Neuronal stem cell (in vitro differentiated cells): ENCODE results near the gene RNASEL.

Source experiments
- DNase-seq: peaks from one replicate; pipeline ENCODE4 v3.0.0-alpha.2; 2013; ENCODE audit warnings: low spot score
- H2AFZ ChIP-seq: one replicate; pipeline ENCODE4 v1.6.1; 2013; ENCODE audit warnings: mild to moderate bottlenecking, low read length, inconsistent platforms
- H2AK5ac ChIP-seq: 2 replicates; pipeline ENCODE4 v1.6.1; 2013; ENCODE audit warnings: low read depth, mild to moderate bottlenecking, inconsistent platforms, low read length, moderate library complexity, mixed read lengths
- H2BK120ac ChIP-seq: 2 replicates; pipeline ENCODE4 v1.6.1; 2013; ENCODE audit warnings: low read depth, mild to moderate bottlenecking, inconsistent platforms, low read length, moderate library complexity, mixed read lengths
- H2BK12ac ChIP-seq: one replicate; pipeline ENCODE4 v1.6.1; 2013; ENCODE audit warnings: low read length, inconsistent platforms
- H2BK15ac ChIP-seq: 2 replicates; pipeline ENCODE4 v1.6.1; 2013; ENCODE audit warnings: mild to moderate bottlenecking, low read length, inconsistent platforms, mixed read lengths
- H2BK5ac ChIP-seq: one replicate; pipeline ENCODE4 v1.6.1; 2013; ENCODE audit warnings: inconsistent platforms, mild to moderate bottlenecking, low read length, moderate library complexity
- H3K14ac ChIP-seq: one replicate; pipeline ENCODE4 v1.6.1; 2013; ENCODE audit warnings: low read length, inconsistent platforms
- H3K18ac ChIP-seq: 2 replicates; pipeline ENCODE4 v1.6.1; 2013; ENCODE audit warnings: low read length, inconsistent platforms
- H3K23ac ChIP-seq: 2 replicates; pipeline ENCODE4 v1.6.1; 2013; ENCODE audit warnings: low read depth, mild to moderate bottlenecking, mixed read lengths, low read length, inconsistent platforms; ENCODE audit not compliant: poor library complexity
- H3K27ac ChIP-seq: replicated peaks from 3 replicates; pipeline ENCODE4 v1.5.1; 2013; ENCODE audit warnings: low read length, inconsistent platforms
- H3K27me3 ChIP-seq, 3 experiments: 2 replicates each; pipeline ENCODE4 v1.6.1; 2013; ENCODE audit warnings: low read length in 3 of 3, mild to moderate bottlenecking in 2 of 3, inconsistent platforms in 1 of 3, low read depth in 1 of 3, mixed read lengths in 1 of 3, moderate library complexity in 1 of 3; ENCODE audit not compliant: control insufficient read depth in 3 of 3, insufficient read depth in 3 of 3
- H3K36me3 ChIP-seq, 2 donors: replicated peaks in 1 of 2; 2 replicates each; pipeline ENCODE4 v1.6.1; 2013; ENCODE audit warnings: low read length in 2 of 2; ENCODE audit not compliant: control insufficient read depth in 2 of 2, insufficient read depth in 2 of 2
- H3K4ac ChIP-seq: 2 replicates; pipeline ENCODE4 v1.6.1; 2013; ENCODE audit warnings: inconsistent platforms, mild to moderate bottlenecking, low read length, moderate library complexity
- H3K4me1 ChIP-seq, 2 donors: 1 replicate in 1 of 2; 2 replicates in 1 of 2; pipeline ENCODE4 v1.6.1; 2013; ENCODE audit warnings: low read length in 2 of 2, low read depth in 1 of 2; ENCODE audit not compliant: control insufficient read depth in 2 of 2, insufficient read depth in 1 of 2
- H3K4me2 ChIP-seq: one replicate; pipeline ENCODE4 v1.6.1; 2013; ENCODE audit warnings: mild to moderate bottlenecking, low read length, inconsistent platforms; ENCODE audit not compliant: insufficient read depth, poor library complexity, severe bottlenecking
- H3K4me3 ChIP-seq, 2 donors: 2 replicates each; pipeline ENCODE4 v1.5.1; 2013; ENCODE audit warnings: low read length in 2 of 2, mild to moderate bottlenecking in 2 of 2, inconsistent platforms in 1 of 2, moderate library complexity in 1 of 2
- H3K79me1 ChIP-seq: one replicate; pipeline ENCODE4 v1.6.1; 2013; ENCODE audit warnings: low read depth, mild to moderate bottlenecking, inconsistent platforms, low read length, moderate library complexity
- H3K9ac ChIP-seq: one replicate; pipeline ENCODE4 v1.6.1; 2013; ENCODE audit warnings: mild to moderate bottlenecking, low read depth, low read length, inconsistent platforms; ENCODE audit not compliant: poor library complexity
- H3K9me3 ChIP-seq, 2 donors: replicated peaks in 1 of 2; 2 replicates each; pipeline versions ENCODE3 to v1.6.1; 2013; ENCODE audit warnings: low read length in 2 of 2, mild to moderate bottlenecking in 2 of 2, inconsistent platforms in 1 of 2, low read depth in 1 of 2, mixed read lengths in 1 of 2, moderate library complexity in 1 of 2; ENCODE audit not compliant: control insufficient read depth in 2 of 2, insufficient read depth in 1 of 2
- H4K8ac ChIP-seq: one replicate; pipeline ENCODE4 v1.6.1; 2013; ENCODE audit warnings: low read depth, mild to moderate bottlenecking, inconsistent platforms, low read length, moderate library complexity
- H4K91ac ChIP-seq: one replicate; pipeline ENCODE4 v1.6.1; 2013; ENCODE audit warnings: low read length, low read depth, mild to moderate bottlenecking, inconsistent platforms; ENCODE audit not compliant: poor library complexity
- WGBS, 2 donors: extraction: QIAGEN DNeasy Blood & Tissue Kit; methylation state at CpG; one replicate each; pipeline ENCODE4 v1.1.7; 2013; ENCODE audit warnings: missing lambda C conversion rate in 2 of 2, mixed read lengths in 1 of 2; ENCODE audit not compliant: insufficient read length in 2 of 2, insufficient replicate concordance in 1 of 2; ENCODE audit errors: extremely low coverage in 2 of 2; 5-methylcytosine and 5-hydroxymethylcytosine counted together

Gene RNASEL

DNA sequence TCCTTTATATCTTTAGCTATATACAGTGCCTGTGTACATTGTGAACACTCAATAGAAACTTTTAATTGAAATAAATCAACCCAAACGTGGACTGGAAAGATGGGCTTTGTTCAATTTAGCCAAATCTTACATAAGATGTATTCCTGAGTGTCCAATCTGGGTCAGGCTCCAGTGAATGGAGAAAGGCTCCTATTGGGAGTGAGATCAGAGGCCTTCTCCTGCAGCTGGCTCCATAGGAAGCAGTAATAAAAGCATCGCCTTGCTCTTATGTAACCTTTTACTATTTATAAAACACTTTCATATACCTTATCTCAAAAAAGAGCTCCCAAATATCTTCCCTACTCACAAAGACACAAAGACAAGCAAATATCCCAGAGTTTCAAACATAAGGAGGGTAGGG, 40.0 kb upstream of the RNASEL start:
- Histone ChIP-seq H3K18ac (no peak overlapping the region), H2AFZ (no peak overlapping the region), H4K91ac (no peak overlapping the region), H3K9ac (no peak overlapping the region), H3K79me1 (no peaks in the 10 kb centered on the region), H2BK5ac (no peak overlapping the region), H2AK5ac (no peak overlapping the region), H3K4me2 (no peak overlapping the region), H3K9me3 (no peaks in the 10 kb centered on the region), H2BK120ac (no peak overlapping the region), H3K4me1 (peaks cover 16 to 19% of the 10 kb centered on the region in 2 donors), H2BK15ac (no peak overlapping the region), H3K27ac (no peak overlapping the region), H3K27me3 (no peaks in the 10 kb centered on the region), H3K4me3 (no peak overlapping the region), H3K36me3 (no peaks in the 10 kb centered on the region), H4K8ac (no peak overlapping the region), H3K4ac (no peak overlapping the region), H3K23ac (no peak overlapping the region), H2BK12ac (no peak overlapping the region), H3K14ac (no peak overlapping the region)
- DNase-seq: no peak
- WGBS, 2 donors: no CpG with 5 or more reads among the region's 2 CpGs

DNA sequence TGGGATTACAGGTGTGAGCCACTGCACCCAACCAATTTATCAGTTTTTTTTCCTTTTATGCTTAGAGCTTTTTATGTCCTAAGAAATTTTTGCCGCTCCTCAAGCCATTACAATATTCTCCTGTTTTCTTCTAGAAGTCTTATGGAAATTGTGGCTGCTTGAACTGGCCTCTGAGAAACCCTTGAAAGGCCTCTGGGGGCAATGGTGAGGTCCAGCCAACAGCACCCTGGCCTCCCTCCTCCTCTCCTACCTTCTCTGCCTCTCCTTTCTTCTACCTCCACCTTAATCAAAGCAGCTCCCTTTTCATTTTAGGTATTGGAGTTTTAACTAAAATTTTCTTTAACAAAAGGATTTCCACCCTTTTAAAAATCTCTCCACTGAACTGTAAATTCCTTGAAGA, 39.6 kb upstream of the RNASEL start:
- no peak overlapping the region for H2AK5ac ChIP-seq
- no peak overlapping the region for H4K8ac ChIP-seq
- H3K79me1 ChIP-seq: no peaks in the 10 kb centered on the region
- H3K4me1 ChIP-seq: peaks cover 13 to 19% of the 10 kb centered on the region in 2 donors
- no peak overlapping the region for H2BK12ac ChIP-seq
- no peak overlapping the region for H3K4me3 ChIP-seq
- H3K4me2 ChIP-seq: no peak overlapping the region
- no peak overlapping the region for H3K14ac ChIP-seq
- no peak overlapping the region for H2BK5ac ChIP-seq
- H3K27me3 ChIP-seq: no peaks in the 10 kb centered on the region
- no peak overlapping the region for H3K18ac ChIP-seq
- no peaks in the 10 kb centered on the region for H3K9me3 ChIP-seq
- no CpG with 5 or more reads among the region's 1 CpG for WGBS, 2 donors
- H3K9ac ChIP-seq: no peak overlapping the region
- H4K91ac ChIP-seq: no peak overlapping the region
- H3K36me3 ChIP-seq: no peaks in the 10 kb centered on the region
- no peak for DNase-seq
- H3K4ac ChIP-seq: no peak overlapping the region
- H3K27ac ChIP-seq: no peak overlapping the region
- H2BK120ac ChIP-seq: no peak overlapping the region
- no peak overlapping the region for H3K23ac ChIP-seq
- no peak overlapping the region for H2BK15ac ChIP-seq
- no peak overlapping the region for H2AFZ ChIP-seq

DNA sequence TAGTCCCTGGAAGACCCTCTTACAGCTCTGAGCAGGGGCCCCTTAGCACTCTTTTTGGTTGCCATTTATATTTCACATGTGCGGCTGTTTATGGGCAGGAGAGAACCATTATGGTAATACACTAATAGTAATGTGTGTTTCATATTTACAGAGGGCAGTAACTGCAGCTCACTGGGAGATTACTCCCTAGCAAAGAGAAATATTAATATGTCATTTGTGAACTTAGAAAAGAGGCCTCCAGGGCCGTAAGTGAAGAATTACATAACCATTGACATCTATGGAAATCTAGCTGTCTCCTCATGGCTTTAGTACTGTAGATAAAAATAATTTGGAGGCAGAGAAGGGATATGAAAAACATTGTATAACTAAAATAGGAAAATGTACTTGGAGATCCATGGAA, 38.6 kb upstream of the RNASEL start:
- H3K4me3 ChIP-seq: no peak overlapping the region
- H3K36me3 ChIP-seq: no peaks in the 10 kb centered on the region
- H3K4me2 ChIP-seq: no peak overlapping the region
- no peak overlapping the region for H2BK120ac ChIP-seq
- no peak overlapping the region for H2BK15ac ChIP-seq
- no peak overlapping the region for H4K8ac ChIP-seq
- H3K27ac ChIP-seq: no peak overlapping the region
- peaks cover 10 to 19% of the 10 kb centered on the region in 2 donors for H3K4me1 ChIP-seq
- no peak overlapping the region for H2BK5ac ChIP-seq
- DNase-seq: no peak
- no peak overlapping the region for H3K9ac ChIP-seq
- H3K4ac ChIP-seq: no peak overlapping the region
- no peaks in the 10 kb centered on the region for H3K9me3 ChIP-seq
- no peak overlapping the region for H2AK5ac ChIP-seq
- no peak overlapping the region for H4K91ac ChIP-seq
- no peak overlapping the region for H3K14ac ChIP-seq
- H2AFZ ChIP-seq: no peak overlapping the region
- no peaks in the 10 kb centered on the region for H3K79me1 ChIP-seq
- H3K27me3 ChIP-seq: no peaks in the 10 kb centered on the region
- no CpG with 5 or more reads among the region's 2 CpGs for WGBS, 2 donors
- no peak overlapping the region for H3K18ac ChIP-seq
- H2BK12ac ChIP-seq: no peak overlapping the region
- H3K23ac ChIP-seq: no peak overlapping the region

DNA sequence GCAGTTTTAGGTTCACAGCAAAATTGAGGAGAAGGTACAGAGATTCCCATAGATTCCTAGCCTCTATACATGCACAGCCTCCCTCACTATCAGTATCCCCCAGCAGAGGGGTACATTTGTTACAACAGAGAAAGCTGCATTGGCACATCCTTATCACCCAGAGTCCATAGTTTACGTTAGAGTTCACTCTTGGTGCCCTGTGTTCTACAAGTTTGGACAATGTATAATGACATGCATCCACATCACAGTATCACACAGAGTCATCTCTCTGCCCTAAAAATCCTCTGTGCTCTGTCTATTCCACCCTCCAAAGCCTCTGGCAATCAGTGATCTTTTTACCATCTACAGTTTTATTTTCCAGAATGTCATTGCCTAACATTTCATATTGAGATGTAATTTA, 37.5 kb upstream of the RNASEL start:
- Histone ChIP-seq H3K14ac (no peak overlapping the region), H2BK5ac (no peak overlapping the region), H3K27me3 (no peaks in the 10 kb centered on the region), H3K79me1 (no peaks in the 10 kb centered on the region), H3K9ac (no peak overlapping the region), H2BK12ac (no peak overlapping the region), H2BK120ac (no peak overlapping the region), H3K18ac (no peak overlapping the region), H3K9me3 (no peaks in the 10 kb centered on the region), H3K4ac (no peak overlapping the region), H2BK15ac (no peak overlapping the region), H3K36me3 (no peaks in the 10 kb centered on the region), H2AK5ac (no peak overlapping the region), H3K27ac (no peak overlapping the region), H2AFZ (no peak overlapping the region), H4K91ac (no peak overlapping the region), H3K4me2 (no peak overlapping the region), H3K23ac (no peak overlapping the region), H4K8ac (no peak overlapping the region), H3K4me1 (peaks cover 10 to 19% of the 10 kb centered on the region in 2 donors), H3K4me3 (no peak overlapping the region)
- no CpG with 5 or more reads among the region's 1 CpG for WGBS, 2 donors
- DNase-seq: no peak
